Gastrocnemius medialis (tissue), 4 donors: ENCODE data around the gene CDK4.

ENCODE experiments used
- POLR2A ChIP-seq, 2 donors: fragments of 450-650 bp; IDR thresholded peaks; one replicate each; pipeline ENCODE4 v1.6.1; 2017; ENCODE audit warnings: antibody characterized with exemption in 2 of 2, mild to moderate bottlenecking in 2 of 2, moderate library complexity in 2 of 2
- TF ChIP-seq, protein P1 (sequence below), 5 experiments: fragments of 450-650 bp in 3 of 5; fragments of 200-600 bp in 2 of 5; sonication (generic) in 2 of 5; IDR thresholded peaks in 4 of 5; conservative IDR thresholded peaks in 1 of 5; 1 replicate in 4 of 5; 2 replicates in 1 of 5; pipeline ENCODE4 v1.5.1; 2016 to 2019; ENCODE audit warnings: antibody characterized with exemption in 5 of 5, mild to moderate bottlenecking in 3 of 5, moderate library complexity in 3 of 5

DNA sequence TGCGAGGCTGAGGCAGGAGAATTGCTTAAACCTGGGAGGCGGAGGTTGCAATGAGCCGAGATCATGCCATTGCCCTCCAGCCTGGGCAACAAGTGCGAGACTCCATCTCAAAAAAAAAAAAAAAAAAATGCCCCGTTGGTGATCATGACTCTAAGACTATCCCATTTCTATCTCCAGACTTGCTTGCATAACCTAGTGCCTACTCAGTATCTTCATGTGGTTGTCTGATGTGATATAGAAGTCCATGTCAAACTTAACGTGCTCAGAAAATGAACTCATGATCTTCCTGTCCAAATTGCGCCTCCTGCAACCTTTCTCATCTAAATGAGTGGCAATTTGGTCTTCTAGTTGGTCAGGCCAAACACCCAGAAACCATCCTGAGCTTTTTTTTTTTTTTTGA is 25.8 kb upstream of the CDK4 start:
- TF ChIP-seq, protein P1, sequence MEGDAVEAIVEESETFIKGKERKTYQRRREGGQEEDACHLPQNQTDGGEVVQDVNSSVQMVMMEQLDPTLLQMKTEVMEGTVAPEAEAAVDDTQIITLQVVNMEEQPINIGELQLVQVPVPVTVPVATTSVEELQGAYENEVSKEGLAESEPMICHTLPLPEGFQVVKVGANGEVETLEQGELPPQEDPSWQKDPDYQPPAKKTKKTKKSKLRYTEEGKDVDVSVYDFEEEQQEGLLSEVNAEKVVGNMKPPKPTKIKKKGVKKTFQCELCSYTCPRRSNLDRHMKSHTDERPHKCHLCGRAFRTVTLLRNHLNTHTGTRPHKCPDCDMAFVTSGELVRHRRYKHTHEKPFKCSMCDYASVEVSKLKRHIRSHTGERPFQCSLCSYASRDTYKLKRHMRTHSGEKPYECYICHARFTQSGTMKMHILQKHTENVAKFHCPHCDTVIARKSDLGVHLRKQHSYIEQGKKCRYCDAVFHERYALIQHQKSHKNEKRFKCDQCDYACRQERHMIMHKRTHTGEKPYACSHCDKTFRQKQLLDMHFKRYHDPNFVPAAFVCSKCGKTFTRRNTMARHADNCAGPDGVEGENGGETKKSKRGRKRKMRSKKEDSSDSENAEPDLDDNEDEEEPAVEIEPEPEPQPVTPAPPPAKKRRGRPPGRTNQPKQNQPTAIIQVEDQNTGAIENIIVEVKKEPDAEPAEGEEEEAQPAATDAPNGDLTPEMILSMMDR (IDR thresholded peaks at IDR 0.05 in 4 of 5, conservative IDR thresholded peaks at IDR 0.05 in 1 of 5): no peak
- no peak for TF ChIP-seq POLR2A (IDR thresholded peaks at IDR 0.05)
